Activated T-cell treated with anti-CD3 and anti-CD28 coated beads, Interleukin-2, amount 50 U/mL, for 72 hours (primary cell): Measurements from ENCODE around the gene CAMSAP1. TPM values are rescaled to one million over a fixed set of nuclear protein-coding genes. Genes with fewer than 3 reads are reported as not detected.
A peak's percentile ranks its signal among the peaks of the same experiment; 100 is the strongest.
"Not testable (repeated sequence)": the region's sequence is repeated elsewhere in the genome, so short reads cannot be mapped to it uniquely, and the experiment has no call there.

Source experiments
- ATAC-seq, 2 donors: fragments of 150-1000 bp; cut with Tn5 transposase; replicated peaks in 1 of 2; 2 replicates each; pipeline ENCODE4 v1.10.0; 2021; ENCODE audit warnings: moderate library complexity in 2 of 2, mild to moderate bottlenecking in 1 of 2
- DNase-seq, 2 donors: peaks; one replicate each; pipeline ENCODE4 v3.0.0; 2021 to 2022; ENCODE audit warnings: mixed read lengths in 1 of 2
- H3K27ac Mint-ChIP-seq: one replicate; pipeline ENCODE4 v1.8.0; 2022; ENCODE audit warnings: mild to moderate bottlenecking, moderate library complexity, mixed read lengths
- H3K27me3 Mint-ChIP-seq: one replicate; pipeline ENCODE4 v1.8.0; 2022; ENCODE audit warnings: low read depth, mixed read lengths
- H3K36me3 Mint-ChIP-seq, 2 donors: one replicate each; pipeline ENCODE4 v1.8.0; 2022; ENCODE audit warnings: mixed read lengths in 2 of 2, mild to moderate bottlenecking in 1 of 2; ENCODE audit not compliant: insufficient read depth in 2 of 2
- H3K4me1 Mint-ChIP-seq: one replicate; pipeline ENCODE4 v1.8.0; 2022; ENCODE audit warnings: low read depth, mixed read lengths
- H3K4me3 Mint-ChIP-seq, 2 donors: one replicate each; pipeline ENCODE4 v1.8.0; 2022; ENCODE audit warnings: mild to moderate bottlenecking in 2 of 2, mixed read lengths in 2 of 2, moderate library complexity in 2 of 2
- H3K9me3 Mint-ChIP-seq, 2 donors: one replicate each; pipeline ENCODE4 v1.8.0; 2022; ENCODE audit warnings: mixed read lengths in 2 of 2
- total RNA-seq, 2 donors: library from RNA; stranded (reverse); gene quantifications; one replicate each; pipeline ENCODE4 v1.2.3, GENCODE V29; 2022

Gene CAMSAP1
- 10 to 100 TPM; 42.2 to 53.4 TPM for total RNA-seq

GRCh38 chr9:135907431-135908092 lies at the start of gene CAMSAP1:
Gene CAMSAP1, minus strand, starts transcription at chr9:135907546. Its CDS starts 387 bp downstream, at chr9:135907159.
- DNase-seq (peak; percentile 93 to 97), ATAC-seq (peak; percentile 77 to 78)
- peak within 1 kb of the TSS; percentile 97 for H3K27ac Mint-ChIP-seq
- peaks cover 2 to 3% of the 10 kb centered on the region in 2 donors for H3K9me3 Mint-ChIP-seq
- peak within 1 kb of the TSS; percentile 82 to 96 for H3K4me3 Mint-ChIP-seq
- no peaks in the 10 kb centered on the region for H3K27me3 Mint-ChIP-seq
- H3K4me1 Mint-ChIP-seq = peaks cover 72% of the 10 kb centered on the region
- H3K36me3 Mint-ChIP-seq = peaks cover 20 to 35% of the 10 kb centered on the region in 2 donors

- Mint-ChIP-seq H3K36me3 (peaks cover 7 to 8% of the 10 kb centered on the region in 2 donors), H3K4me3 (no peak overlapping the region), H3K4me1 (peaks cover 30% of the 10 kb centered on the region), H3K27me3 (no peaks in the 10 kb centered on the region), H3K27ac (no peak overlapping the region), H3K9me3 (no peaks in the 10 kb centered on the region)
- ATAC-seq = no peak
- DNase-seq = no peak
Observed at GRCh38 chr9:135956802-135957174, 49.4 kb upstream of the CAMSAP1 start.

DNA sequence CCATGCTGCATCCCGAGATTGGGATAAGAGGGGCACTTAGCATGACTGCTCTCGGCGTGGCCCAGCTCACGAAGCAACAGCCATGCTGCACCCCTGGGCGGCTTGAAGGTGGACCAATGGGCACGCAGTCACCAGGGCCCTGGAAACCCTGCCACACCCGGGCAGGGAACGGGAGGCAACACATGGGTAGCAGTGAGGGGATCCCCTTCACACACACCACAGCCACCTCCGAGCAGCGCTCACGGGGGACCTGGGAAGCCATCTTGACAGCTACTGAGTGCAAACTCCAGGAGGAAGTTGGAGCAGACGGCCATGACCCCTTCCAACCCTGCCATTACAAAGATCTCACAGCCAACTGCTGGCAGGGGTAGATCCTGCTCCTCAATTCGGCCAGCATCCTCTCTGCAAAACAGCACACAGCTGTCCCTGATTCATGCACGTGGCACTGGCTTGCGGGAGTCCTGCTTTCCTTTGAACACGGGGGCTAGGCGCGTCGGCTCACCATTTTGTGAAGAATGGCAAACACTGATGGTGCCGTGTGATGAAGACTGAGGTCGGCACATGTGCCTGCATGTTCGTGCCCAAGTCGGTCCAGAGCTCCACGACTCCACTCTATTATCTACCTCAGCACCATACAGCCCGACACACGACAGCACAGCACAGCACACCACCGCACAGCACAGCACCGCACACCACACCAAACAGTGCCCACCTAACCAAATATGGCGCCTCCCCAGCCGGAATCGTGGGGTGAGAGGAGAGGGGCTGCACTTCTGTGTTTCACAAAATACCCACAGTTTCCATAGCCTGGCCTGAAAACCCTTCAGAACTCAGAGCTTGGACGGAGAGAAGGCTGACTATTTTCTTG lies 48.8 kb upstream of the CAMSAP1 start:
- H3K36me3 Mint-ChIP-seq = peaks cover 7 to 8% of the 10 kb centered on the region in 2 donors
- H3K4me1 Mint-ChIP-seq = peaks cover 23% of the 10 kb centered on the region
- no peak overlapping the region for H3K4me3 Mint-ChIP-seq
- H3K27me3 Mint-ChIP-seq = no peaks in the 10 kb centered on the region
- no peak for ATAC-seq
- no peaks in the 10 kb centered on the region for H3K9me3 Mint-ChIP-seq
- DNase-seq = no peak
- H3K27ac Mint-ChIP-seq = no peak overlapping the region

GRCh38 chr9:135952664-135953206 lies 45.4 kb upstream of the CAMSAP1 start:
- H3K27me3 Mint-ChIP-seq = no peaks in the 10 kb centered on the region
- no peak overlapping the region for H3K4me3 Mint-ChIP-seq
- no peaks in the 10 kb centered on the region for H3K9me3 Mint-ChIP-seq
- DNase-seq (no peak), ATAC-seq (no peak)
- peaks cover 9 to 20% of the 10 kb centered on the region in 2 donors for H3K36me3 Mint-ChIP-seq
- no peak overlapping the region for H3K27ac Mint-ChIP-seq
- peaks cover 4% of the 10 kb centered on the region for H3K4me1 Mint-ChIP-seq

DNA sequence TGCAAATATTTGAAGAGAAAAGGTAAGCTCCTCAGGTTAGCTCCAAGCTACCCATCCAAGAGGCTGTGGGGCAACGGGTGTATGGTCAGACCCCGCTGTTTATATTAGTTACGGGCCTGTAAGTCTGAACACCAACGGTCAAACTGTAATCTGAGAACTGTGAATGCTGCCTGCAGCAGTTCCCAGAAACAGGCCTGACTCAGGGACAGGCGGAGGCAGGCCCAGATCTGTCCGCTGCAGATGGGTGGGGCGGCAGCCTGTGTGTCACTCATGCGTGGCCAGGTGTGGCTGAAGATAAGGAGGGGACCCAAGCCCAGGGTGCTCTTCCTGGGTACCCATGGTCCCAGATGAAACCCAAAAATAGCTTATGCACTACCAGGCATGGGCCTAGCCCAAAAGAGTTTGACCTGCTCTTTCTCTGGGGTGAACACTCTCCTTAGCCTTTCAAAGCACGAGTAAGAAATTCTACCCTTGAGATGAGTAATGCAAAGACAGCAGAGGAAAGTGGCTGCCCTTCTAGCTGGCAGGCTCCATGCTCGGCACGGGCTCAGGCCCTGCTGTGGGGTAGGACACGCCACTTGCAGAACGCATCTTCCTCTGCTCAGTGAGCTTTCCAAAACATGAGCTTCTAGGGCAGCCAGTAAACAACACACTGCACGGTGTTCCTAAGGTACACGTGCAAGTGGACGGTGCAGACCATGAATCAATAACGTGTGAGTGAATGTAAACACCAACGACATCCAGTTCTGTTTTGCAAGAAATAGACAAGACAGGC lies 44.7 kb upstream of the CAMSAP1 start:
- Mint-ChIP-seq H3K27ac (no peak overlapping the region), H3K27me3 (no peaks in the 10 kb centered on the region), H3K4me3 (no peak overlapping the region), H3K9me3 (no peaks in the 10 kb centered on the region), H3K4me1 (peaks cover 4% of the 10 kb centered on the region), H3K36me3 (peaks cover 11 to 21% of the 10 kb centered on the region in 2 donors)
- no peak for ATAC-seq
- no peak for DNase-seq

DNA sequence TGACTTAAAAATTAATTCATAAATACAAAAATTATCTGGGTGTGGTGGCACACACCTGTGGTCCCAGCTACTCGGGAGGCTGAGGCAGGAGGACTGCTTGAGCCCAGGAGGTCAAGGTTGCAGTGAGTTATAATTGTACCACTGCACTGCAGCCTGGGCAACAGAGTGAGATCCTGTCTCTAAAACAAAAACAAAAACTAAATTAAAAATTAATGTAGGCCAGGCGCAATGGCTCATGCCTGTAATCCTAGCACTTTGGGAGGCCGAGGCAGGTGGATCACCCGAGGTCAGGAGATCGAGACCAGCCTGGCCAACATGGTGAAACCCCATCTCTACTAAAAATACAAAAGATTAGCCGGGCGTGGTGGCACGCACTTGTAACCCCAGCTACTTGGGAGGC lies 44.0 kb upstream of the CAMSAP1 start:
- not testable (repeated sequence) for H3K9me3 Mint-ChIP-seq, ATAC-seq, H3K27me3 Mint-ChIP-seq, DNase-seq, H3K4me3 Mint-ChIP-seq, H3K27ac Mint-ChIP-seq, H3K4me1 Mint-ChIP-seq
- H3K36me3 Mint-ChIP-seq = peaks cover 11 to 21% of the 10 kb centered on the region in 2 donors

DNA sequence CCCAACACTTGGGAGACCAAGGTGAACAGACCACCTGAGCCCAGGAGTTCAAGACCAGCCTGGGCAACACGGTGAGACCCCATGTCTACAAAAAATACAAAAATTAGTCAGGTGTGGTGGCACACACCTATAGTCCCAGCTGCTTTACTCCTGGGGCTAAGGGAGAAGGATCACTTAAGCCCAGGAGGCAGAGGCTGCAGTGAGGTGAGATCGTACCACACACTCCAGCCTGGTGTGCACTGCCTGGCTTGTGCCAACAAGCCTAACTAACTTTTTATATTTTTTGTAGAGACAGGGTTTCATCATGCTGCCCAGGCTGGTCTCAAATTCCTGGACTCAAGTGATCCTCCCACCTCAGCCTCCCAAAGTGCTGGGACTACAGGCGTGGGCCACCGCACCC lies 43.5 kb upstream of the CAMSAP1 start:
- not testable (repeated sequence) for DNase-seq, H3K27ac Mint-ChIP-seq, H3K4me3 Mint-ChIP-seq, ATAC-seq, H3K4me1 Mint-ChIP-seq, H3K27me3 Mint-ChIP-seq, H3K9me3 Mint-ChIP-seq
- H3K36me3 Mint-ChIP-seq = peaks cover 11 to 22% of the 10 kb centered on the region in 2 donors

DNA sequence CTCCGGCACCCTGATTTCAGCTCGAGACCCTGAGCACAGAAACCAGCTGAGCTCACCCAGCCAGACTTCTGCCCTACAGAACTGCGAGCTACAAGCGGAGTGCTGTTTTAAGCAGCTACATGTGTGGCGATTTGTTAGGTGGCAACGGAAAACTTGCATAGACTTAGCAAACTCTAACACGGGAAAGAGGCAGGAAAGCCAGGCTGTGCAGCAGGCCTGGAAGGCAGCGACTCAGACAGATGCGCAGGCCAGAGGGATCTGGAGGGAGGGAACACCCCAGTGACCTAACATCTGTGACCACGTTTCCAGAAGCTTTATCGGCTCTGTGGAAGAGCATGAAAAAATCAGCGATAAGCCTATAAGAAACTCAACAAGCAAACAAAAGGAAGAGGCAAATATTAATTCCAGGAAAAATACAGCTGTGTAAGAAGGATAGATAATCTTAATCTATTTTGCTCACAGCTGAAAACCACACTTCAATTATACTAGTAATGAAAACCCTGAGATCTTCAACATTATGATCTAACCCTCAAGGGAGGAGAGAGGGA lies 42.9 kb upstream of the CAMSAP1 start:
- Mint-ChIP-seq H3K27me3 (no peaks in the 10 kb centered on the region), H3K9me3 (no peaks in the 10 kb centered on the region), H3K27ac (peak overlapping the region; percentile 46), H3K4me1 (peaks cover 4% of the 10 kb centered on the region), H3K4me3 (no peak overlapping the region), H3K36me3 (peaks cover 11 to 26% of the 10 kb centered on the region in 2 donors)
- ATAC-seq (no peak), DNase-seq (no peak)

DNA sequence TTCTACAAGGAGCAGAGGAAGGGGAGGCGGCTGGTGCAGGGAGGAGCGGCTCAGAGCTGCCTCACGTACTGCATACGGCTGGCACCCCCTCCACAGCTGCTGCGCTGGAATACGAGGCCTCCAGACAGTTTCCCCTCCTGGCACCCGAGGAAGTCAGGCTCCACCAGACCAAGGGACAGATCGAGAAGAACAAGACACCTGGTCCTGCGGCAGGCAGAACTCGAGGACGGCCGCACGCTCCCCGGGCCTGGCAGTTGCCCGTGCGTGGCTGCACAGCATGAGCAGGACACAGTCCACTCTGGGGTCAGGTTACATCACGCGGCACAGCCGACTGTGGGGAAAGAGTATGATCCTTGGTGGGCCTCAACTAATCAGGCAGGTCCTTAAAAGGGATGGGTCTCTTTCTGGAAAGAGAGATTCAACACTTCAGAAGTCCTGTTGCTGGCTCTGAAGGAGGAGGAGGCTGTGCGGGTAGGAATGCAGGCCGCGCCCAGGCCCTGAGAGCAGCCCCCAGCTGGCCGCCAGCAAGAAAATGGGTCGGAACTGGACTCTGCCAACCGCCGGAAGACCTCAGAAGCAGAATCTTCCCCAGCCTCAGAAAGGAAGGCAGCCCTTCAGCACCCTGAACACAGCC lies 42.3 kb upstream of the CAMSAP1 start:
- no peak for ATAC-seq
- H3K27ac Mint-ChIP-seq = no peak overlapping the region
- no peaks in the 10 kb centered on the region for H3K9me3 Mint-ChIP-seq
- peaks cover 4% of the 10 kb centered on the region for H3K4me1 Mint-ChIP-seq
- H3K4me3 Mint-ChIP-seq = no peak overlapping the region
- peaks cover 10 to 30% of the 10 kb centered on the region in 2 donors for H3K36me3 Mint-ChIP-seq
- no peak for DNase-seq
- H3K27me3 Mint-ChIP-seq = no peaks in the 10 kb centered on the region

DNA sequence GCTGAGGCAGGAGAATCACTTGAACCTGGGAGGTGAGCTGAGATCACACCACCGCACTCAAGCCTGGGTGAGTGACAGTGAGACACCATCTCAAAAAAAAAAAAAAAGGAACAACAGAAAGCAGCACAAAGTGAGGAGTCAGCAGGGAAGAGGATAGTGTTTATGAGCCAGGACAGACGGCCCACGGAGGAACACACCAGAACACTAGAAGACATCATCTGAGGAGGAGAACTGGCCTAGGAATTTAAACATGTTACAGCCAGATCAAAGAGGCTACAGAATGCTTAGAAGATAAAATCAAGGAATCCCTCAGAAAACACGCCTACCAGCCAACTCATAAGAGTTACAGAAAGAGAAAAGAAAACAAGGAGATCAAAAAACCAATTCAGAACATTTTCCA lies 41.6 kb upstream of the CAMSAP1 start:
- Mint-ChIP-seq H3K27ac (no peak overlapping the region), H3K36me3 (peaks cover 12 to 32% of the 10 kb centered on the region in 2 donors)

DNA sequence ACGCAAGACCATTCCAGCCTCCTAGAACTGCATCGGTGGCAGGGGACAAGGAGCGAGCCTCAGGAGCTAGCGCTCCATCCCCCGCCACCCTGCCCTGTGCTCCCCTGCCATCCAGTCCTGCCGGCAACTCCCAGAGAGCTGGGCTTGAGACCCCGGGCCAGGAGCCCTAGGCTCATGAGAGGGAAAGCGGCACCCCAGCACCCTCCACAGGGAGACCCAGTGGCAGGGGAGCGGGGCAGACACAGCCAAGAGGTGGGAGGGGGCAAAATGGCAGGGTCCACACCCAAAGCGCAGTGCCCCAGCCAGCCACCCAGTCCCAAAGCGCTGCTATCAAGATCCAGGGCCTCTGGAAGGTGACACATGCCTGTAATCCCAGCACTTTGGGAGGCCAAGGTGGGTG lies 41.1 kb upstream of the CAMSAP1 start:
- H3K36me3 Mint-ChIP-seq = peaks cover 14 to 37% of the 10 kb centered on the region in 2 donors
- H3K9me3 Mint-ChIP-seq = no peaks in the 10 kb centered on the region
- no peak for DNase-seq
- H3K4me1 Mint-ChIP-seq = peaks cover 4% of the 10 kb centered on the region
- no peak for ATAC-seq
- no peak overlapping the region for H3K4me3 Mint-ChIP-seq
- H3K27me3 Mint-ChIP-seq = no peaks in the 10 kb centered on the region
- H3K27ac Mint-ChIP-seq = no peak overlapping the region

More for the DNA sequence above, 41.6 kb upstream of the CAMSAP1 start:
- no peak for ATAC-seq
- Mint-ChIP-seq H3K9me3 (no peaks in the 10 kb centered on the region), H3K4me3 (no peak overlapping the region), H3K27me3 (no peaks in the 10 kb centered on the region), H3K4me1 (peaks cover 4% of the 10 kb centered on the region)
- DNase-seq = no peak

- ATAC-seq (no peak), DNase-seq (no peak)
- H3K27ac Mint-ChIP-seq = no peak overlapping the region
- H3K27me3 Mint-ChIP-seq = no peaks in the 10 kb centered on the region
- H3K36me3 Mint-ChIP-seq = peaks cover 12 to 36% of the 10 kb centered on the region in 2 donors
- peaks cover 4% of the 10 kb centered on the region for H3K4me1 Mint-ChIP-seq
- H3K9me3 Mint-ChIP-seq = no peaks in the 10 kb centered on the region
- H3K4me3 Mint-ChIP-seq = no peak overlapping the region
Observed at GRCh38 chr9:135947582-135947981, 40.2 kb upstream of the CAMSAP1 start.
